Keratinocyte (primary cell): ENCODE results near the gene CCT3. TPM values are rescaled to one million over a fixed set of nuclear protein-coding genes. Genes with fewer than 3 reads are reported as not detected.
A peak's percentile ranks its signal among the peaks of the same experiment; 100 is the strongest.

Experiments
- DNase-seq: peaks from one replicate; pipeline ENCODE4 v3.0.0-alpha.2; 2011; ENCODE audit warnings: low read depth, missing footprints, low spot score
- FAIRE-seq: peaks from 2 replicates; lab custom pipeline; 2011; peaks lifted over from hg19 to GRCh38; lab: Jason Lieb, UNC
- H2AFZ ChIP-seq: 2 replicates; pipeline ENCODE4 v1.6.0; 2012; ENCODE audit warnings: low read length, control low read depth, inconsistent platforms; ENCODE audit not compliant: control insufficient read depth
- H3K27ac ChIP-seq: 2 replicates; pipeline ENCODE4 v1.5.1; 2011; ENCODE audit warnings: low read length; ENCODE audit not compliant: control insufficient read depth, insufficient read depth
- H3K27me3 ChIP-seq: 3 replicates; pipeline ENCODE4 v1.6.0; 2011; ENCODE audit warnings: low read length; ENCODE audit not compliant: control insufficient read depth, insufficient read depth; ENCODE audit errors: extremely low read depth
- H3K36me3 ChIP-seq, 2 experiments: 2 replicates in 1 of 2; 3 replicates in 1 of 2; pipeline ENCODE4 v1.5.1; 2011; ENCODE audit warnings: low read length in 2 of 2, mild to moderate bottlenecking in 1 of 2; ENCODE audit not compliant: control insufficient read depth in 2 of 2, insufficient read depth in 2 of 2; ENCODE audit errors: extremely low read depth in 1 of 2
- H3K4me1 ChIP-seq: 3 replicates; pipeline ENCODE4 v1.5.1; 2011; ENCODE audit warnings: low read length; ENCODE audit not compliant: control insufficient read depth, insufficient read depth; ENCODE audit errors: extremely low read depth
- H3K4me2 ChIP-seq: 3 replicates; pipeline ENCODE4 v1.6.0; 2011; ENCODE audit warnings: low read depth, low read length; ENCODE audit not compliant: control insufficient read depth, insufficient read depth; ENCODE audit errors: extremely low read depth
- H3K4me3 ChIP-seq, 3 experiments: fragments of 200-600 bp in 1 of 3; sonication (generic) in 1 of 3; 2 replicates in 2 of 3; 3 replicates in 1 of 3; pipeline ENCODE4 v1.5.1; 2011 to 2016; ENCODE audit warnings: low read length in 3 of 3, mild to moderate bottlenecking in 3 of 3, control low read depth in 2 of 3, inconsistent platforms in 1 of 3, low read depth in 1 of 3, mixed read lengths in 1 of 3, mixed run types in 1 of 3, moderate library complexity in 1 of 3; ENCODE audit not compliant: control insufficient read depth in 2 of 3, insufficient read depth in 2 of 3; ENCODE audit errors: extremely low read depth in 1 of 3
- H3K79me2 ChIP-seq: 2 replicates; pipeline ENCODE4 v1.6.0; 2012; ENCODE audit warnings: low read length; ENCODE audit not compliant: control insufficient read depth, insufficient read depth
- H3K9ac ChIP-seq: 3 replicates; pipeline ENCODE4 v1.6.0; 2011; ENCODE audit warnings: low read length; ENCODE audit not compliant: control insufficient read depth, insufficient read depth; ENCODE audit errors: extremely low read depth
- H3K9me1 ChIP-seq: 3 replicates; pipeline ENCODE4 v1.6.0; 2011; ENCODE audit warnings: low read length; ENCODE audit not compliant: control insufficient read depth, insufficient read depth; ENCODE audit errors: extremely low read depth
- H3K9me3 ChIP-seq: 2 replicates; pipeline ENCODE4 v1.5.1; 2012; ENCODE audit warnings: low read depth, low read length; ENCODE audit not compliant: control insufficient read depth
- H4K20me1 ChIP-seq: 3 replicates; pipeline ENCODE4 v1.6.0; 2011; ENCODE audit warnings: low read length; ENCODE audit not compliant: control insufficient read depth, insufficient read depth; ENCODE audit errors: extremely low read depth
- CTCF ChIP-seq, 3 experiments: IDR thresholded peaks in 1 of 3; conservative IDR thresholded peaks in 1 of 3; optimal IDR thresholded peaks in 1 of 3; 2 replicates in 2 of 3; 3 replicates in 1 of 3; pipeline versions ENCODE3 to v1.5.1; 2011; ENCODE audit warnings: low read length in 3 of 3, mild to moderate bottlenecking in 3 of 3, moderate library complexity in 2 of 3, control low read depth in 1 of 3, inconsistent platforms in 1 of 3; ENCODE audit not compliant: insufficient read depth in 2 of 3; ENCODE audit errors: extremely low read depth in 1 of 3
- EZH2 ChIP-seq: IDR thresholded peaks from one replicate; pipeline ENCODE4 v1.6.1; 2012; ENCODE audit warnings: inconsistent platforms, mild to moderate bottlenecking, low read length, moderate library complexity
- dilution Hi-C: fragments of 300-500 bp; cut with MboI; formaldehyde crosslinking; loops from one replicate; pipeline ENCODE4 v1.7.0; 2020; ENCODE audit warnings: low sequenced_read_pairs; ENCODE audit not compliant: extremely low pct_ligation_motif_present
- polyA plus RNA-seq, 5 experiments: library from polyadenylated mRNA; depleted of rRNA in 3 of 5; stranded (reverse) in 3 of 5; stranded (forward) in 1 of 5; unstranded in 1 of 5; fragments of >200 nt; gene quantifications; 1 replicate in 1 of 5; 2 replicates in 3 of 5; 3 replicates in 1 of 5; pipeline versions ENCODE4 v1.2.1 to v1.2.3, GENCODE V29; 2011 to 2012; ENCODE audit warnings: missing spikeins in 2 of 5, low read depth in 1 of 5, low replicate concordance in 1 of 5

Gene CCT3
- polyA plus RNA-seq, 1 donor (not counting 4 experiments of a cell fraction or from before 2014, with no cell fraction given), result 530 TPM

DNA sequence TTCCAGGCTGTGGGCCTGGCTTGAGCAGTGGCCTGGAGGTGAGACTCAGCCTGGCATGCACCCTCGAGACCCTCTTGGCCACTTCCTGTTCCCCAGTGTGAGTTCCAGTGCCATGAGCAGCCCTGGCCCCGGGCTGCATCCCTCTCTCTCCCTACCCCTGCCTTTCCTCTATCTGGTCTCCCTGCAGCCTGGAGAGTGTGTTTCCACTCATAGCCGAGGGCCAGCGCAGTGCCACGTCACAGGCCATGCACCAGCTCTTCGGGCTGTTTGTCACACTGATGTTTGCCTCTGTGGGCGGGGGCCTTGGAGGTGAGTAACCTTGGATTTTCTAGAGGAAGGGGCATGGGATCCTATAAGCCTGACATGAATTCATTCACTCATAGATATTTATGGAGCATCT, 44.5 kb upstream of the CCT3 start:
- DNase-seq (no peak), FAIRE-seq (no peak)
- Histone ChIP-seq H3K36me3 (no peaks in the 10 kb centered on the region), H3K4me2 (no peak overlapping the region), H3K27me3 (peaks cover 4% of the 10 kb centered on the region), H3K4me3 (no peak overlapping the region), H3K27ac (no peak overlapping the region), H4K20me1 (no peaks in the 10 kb centered on the region), H3K79me2 (no peaks in the 10 kb centered on the region), H3K9ac (no peak overlapping the region), H3K4me1 (no peaks in the 10 kb centered on the region), H3K9me3 (no peaks in the 10 kb centered on the region), H3K9me1 (no peaks in the 10 kb centered on the region), H2AFZ (no peak overlapping the region)
- TF ChIP-seq CTCF (optimal IDR thresholded peaks at IDR 0.05 in 1 of 3, IDR thresholded peaks at IDR 0.05 in 1 of 3, conservative IDR thresholded peaks at IDR 0.05 in 1 of 3; ENCODE audit: extremely low read depth in 1 of 3, insufficient read depth in 2 of 3, low read length in 3 of 3) (no peak), EZH2 (no peak)
- dilution Hi-C loops, result no loop called here

DNA sequence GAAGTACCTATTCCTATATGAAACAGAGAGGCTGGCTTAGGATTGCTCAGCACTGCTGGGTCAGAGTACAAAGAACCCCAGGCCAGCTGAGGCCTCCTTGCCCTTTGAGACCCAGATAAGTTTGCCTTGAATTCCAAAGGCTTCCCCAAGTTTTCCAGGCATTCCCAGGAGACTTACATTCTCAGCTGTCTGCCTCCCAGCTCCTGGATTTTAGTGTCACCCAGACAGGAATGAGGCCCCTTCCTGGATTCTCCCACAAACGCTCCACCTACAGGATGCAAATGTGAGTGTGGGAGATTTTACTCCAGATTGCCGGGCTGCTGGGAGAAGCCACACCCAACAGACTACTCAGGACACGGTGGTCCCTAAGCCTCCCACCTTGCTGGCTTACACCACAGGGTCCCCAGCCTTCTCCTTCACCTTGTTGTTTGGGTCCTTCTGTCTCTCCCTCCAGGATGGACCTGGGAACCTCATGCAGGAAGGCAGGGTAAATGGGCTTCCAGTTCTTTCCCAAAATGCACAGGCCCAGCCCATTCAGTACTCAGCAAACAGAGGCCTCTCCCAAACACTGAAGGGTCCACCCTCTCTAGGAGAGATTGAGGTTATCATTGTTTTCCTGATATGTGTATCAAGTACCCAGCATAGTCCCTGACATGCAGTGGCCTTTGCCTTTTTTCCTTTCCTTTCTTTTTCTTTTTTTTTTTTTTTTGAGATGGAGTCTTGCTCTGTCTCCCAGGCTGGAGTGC, 41.5 kb upstream of the CCT3 start:
- dilution Hi-C loops, result no loop called here
- Histone ChIP-seq H3K9me3 (no peaks in the 10 kb centered on the region), H3K4me1 (no peaks in the 10 kb centered on the region), H3K36me3 (no peaks in the 10 kb centered on the region), H4K20me1 (no peaks in the 10 kb centered on the region), H3K27ac (no peak overlapping the region), H3K9ac (no peak overlapping the region), H3K27me3 (no peaks in the 10 kb centered on the region), H3K79me2 (no peaks in the 10 kb centered on the region), H3K9me1 (no peaks in the 10 kb centered on the region), H3K4me2 (no peak overlapping the region), H2AFZ (no peak overlapping the region), H3K4me3 (no peak overlapping the region)
- no peak for FAIRE-seq
- no peak for TF ChIP-seq EZH2
- TF ChIP-seq CTCF (optimal IDR thresholded peaks at IDR 0.05 in 1 of 3, IDR thresholded peaks at IDR 0.05 in 1 of 3, conservative IDR thresholded peaks at IDR 0.05 in 1 of 3; ENCODE audit: extremely low read depth in 1 of 3, insufficient read depth in 2 of 3, low read length in 3 of 3), result peak in 2 of 3 experiments; percentile 15 to 16
- DNase-seq, result no peak
